Right kidney (tissue), 1 donor: ENCODE results near the gene ABHD6.
A peak's percentile ranks its signal among the peaks of the same experiment; 100 is the strongest.
"Not testable (repeated sequence)": the region's sequence is repeated elsewhere in the genome, so short reads cannot be mapped to it uniquely, and the experiment has no call there.

Experiments
- DNase-seq: peaks from one replicate; pipeline ENCODE4 v3.0.0-alpha.2; 2016

Gene ABHD6

GRCh38 chr3:58242340-58242739 is 4.7 kb downstream of the ABHD6 start:
- no peak for DNase-seq

GRCh38 chr3:58242860-58243259 is 5.3 kb downstream of the ABHD6 start:
- DNase-seq, result not testable (repeated sequence)

GRCh38 chr3:58243976-58244585 is 6.5 kb downstream of the ABHD6 start:
- no peak for DNase-seq

- no peak for DNase-seq
These were observed 8.8 kb downstream of the ABHD6 start for GRCh38 chr3:58246148-58247047.

- peak; percentile 32 for DNase-seq
These were observed 11.9 kb downstream of the ABHD6 start for GRCh38 chr3:58249358-58250092.

- peak; percentile 55 for DNase-seq
These were observed 12.6 kb downstream of the ABHD6 start for GRCh38 chr3:58250093-58250707.

- no peak for DNase-seq
These were observed 14.0 kb downstream of the ABHD6 start for GRCh38 chr3:58251631-58252035.

- DNase-seq, result no peak
These were observed 16.6 kb downstream of the ABHD6 start for GRCh38 chr3:58254144-58254543.

GRCh38 chr3:58256061-58256460 is 18.5 kb downstream of the ABHD6 start:
- DNase-seq, result no peak

- DNase-seq, result no peak
These were observed 18.9 kb downstream of the ABHD6 start for GRCh38 chr3:58256511-58256910.

- no peak for DNase-seq
These were observed 20.9 kb downstream of the ABHD6 start for GRCh38 chr3:58258392-58259055.

GRCh38 chr3:58260261-58260731 is 22.7 kb downstream of the ABHD6 start:
- DNase-seq, result no peak

GRCh38 chr3:58260733-58261132 is 23.1 kb downstream of the ABHD6 start:
- no peak for DNase-seq

GRCh38 chr3:58261954-58262666 is 24.5 kb downstream of the ABHD6 start:
- no peak for DNase-seq

- no peak for DNase-seq
These were observed 29.0 kb downstream of the ABHD6 start for GRCh38 chr3:58266577-58266976.

GRCh38 chr3:58267543-58267942 is 30.0 kb downstream of the ABHD6 start:
- not testable (repeated sequence) for DNase-seq

GRCh38 chr3:58269356-58269755 is 31.8 kb downstream of the ABHD6 start:
- DNase-seq, result no peak

- no peak for DNase-seq
These were observed 32.9 kb downstream of the ABHD6 start for GRCh38 chr3:58270485-58270884.

- no peak for DNase-seq
These were observed 34.4 kb downstream of the ABHD6 start for GRCh38 chr3:58271901-58272501.

- no peak for DNase-seq
These were observed 35.3 kb downstream of the ABHD6 start for GRCh38 chr3:58272891-58273290.

- DNase-seq, result not testable (repeated sequence)
These were observed 35.8 kb downstream of the ABHD6 start for GRCh38 chr3:58273362-58273761.
